GM12878 (cell line): ENCODE data around the gene MAPRE2. TPM values are rescaled to one million over a fixed set of nuclear protein-coding genes. Genes with fewer than 3 reads are reported as not detected.

Source experiments
- ATAC-seq: fragments of 200-7000 bp; cut with Tn5 transposase; 3 replicates; pipeline ENCODE4 v1.9.1; 2020; ENCODE audit warnings: mild to moderate bottlenecking, moderate library complexity
- BruUV-seq: library from RNA; stranded (reverse); fragments of 400-500 nt; replicated peaks from 2 replicates; lab custom pipeline; 2021; lab: Mats Ljungman, UMichigan
- CTCF ChIA-PET: fragments of 300-600 bp; sonication (Branson Sonifier 250); formaldehyde crosslinking; extraction: SDS; loops from one replicate; lab custom pipeline; 2021; ENCODE audit warnings: inconsistent platforms; lab: Yijun Ruan, JAX
- POLR2A ChIA-PET: fragments of 350-600 bp; formaldehyde crosslinking; extraction: SDS; loops from one replicate; lab custom pipeline; 2021; ENCODE audit warnings: inconsistent platforms; lab: Charles Lee
- RAD21 ChIA-PET: fragments of 300-600 bp; sonication (Branson Sonifier 250); formaldehyde crosslinking; loops from one replicate; lab custom pipeline; 2023; ENCODE audit warnings: antibody characterized with exemption; ENCODE audit not compliant: unreplicated experiment; lab: Charles Lee
- SMC1A ChIA-PET: fragments of 300-600 bp; sonication (Branson Sonifier 250); formaldehyde crosslinking; loops from one replicate; lab custom pipeline; 2023; ENCODE audit not compliant: unreplicated experiment, uncharacterized antibody; lab: Charles Lee
- DNase-seq: peaks from one replicate; pipeline ENCODE4 v3.0.0-alpha.2; 2011; ENCODE audit warnings: low read depth, low spot score
- FAIRE-seq: peaks from 3 replicates; lab custom pipeline; 2011; peaks lifted over from hg19 to GRCh38; lab: Jason Lieb, UNC
- H2AFZ ChIP-seq: 2 replicates; pipeline ENCODE4 v1.6.0; 2011; ENCODE audit warnings: low read depth, low read length, control low read depth; ENCODE audit not compliant: control insufficient read depth
- H3K27ac ChIP-seq: 2 replicates; pipeline ENCODE4 v1.5.1; 2011; ENCODE audit warnings: control low read depth; ENCODE audit not compliant: control insufficient read depth, insufficient read depth
- H3K27me3 ChIP-seq, 2 experiments: replicated peaks in 1 of 2; 2 replicates each; pipeline versions ENCODE4 v1.6.0 to v1.6.1; 2011; ENCODE audit warnings: low read length in 1 of 2; ENCODE audit not compliant: control insufficient read depth in 2 of 2, insufficient read depth in 2 of 2
- H3K36me3 ChIP-seq, 2 experiments: 2 replicates each; pipeline ENCODE4 v1.5.1; 2011; ENCODE audit warnings: low read length in 1 of 2; ENCODE audit not compliant: control insufficient read depth in 2 of 2, insufficient read depth in 2 of 2
- H3K4me1 ChIP-seq: 2 replicates; pipeline ENCODE4 v1.6.1; 2011; ENCODE audit warnings: mild to moderate bottlenecking, low read length, moderate library complexity, mixed read lengths; ENCODE audit not compliant: control insufficient read depth, insufficient read depth
- H3K4me2 ChIP-seq: 2 replicates; pipeline ENCODE4 v1.6.0; 2011; ENCODE audit warnings: control low read depth; ENCODE audit not compliant: control insufficient read depth, insufficient read depth
- H3K4me3 ChIP-seq: fragments of 200-600 bp; sonication (generic); 2 replicates; pipeline ENCODE4 v1.5.1; 2016
- H3K79me2 ChIP-seq: 2 replicates; pipeline ENCODE4 v1.6.0; 2011; ENCODE audit warnings: low read length; ENCODE audit not compliant: control insufficient read depth, insufficient read depth
- H3K9ac ChIP-seq: 2 replicates; pipeline ENCODE4 v1.8.0; 2011; ENCODE audit warnings: low read length, control low read depth, mixed read lengths; ENCODE audit not compliant: control insufficient read depth, insufficient read depth
- H3K9me3 ChIP-seq: replicated peaks from 3 replicates; pipeline ENCODE4 v1.5.1; 2011; ENCODE audit warnings: mild to moderate bottlenecking, low read length; ENCODE audit not compliant: control insufficient read depth, insufficient read depth
- H4K20me1 ChIP-seq: 2 replicates; pipeline ENCODE4 v1.6.0; 2011; ENCODE audit not compliant: control insufficient read depth, insufficient read depth
- BCL11A ChIP-seq: IDR thresholded peaks from 2 replicates; pipeline ENCODE4 v1.6.1; 2011; ENCODE audit warnings: low read depth, low read length
- BCLAF1 ChIP-seq: fragments of 450-650 bp; IDR thresholded peaks from 2 replicates; pipeline ENCODE4 v1.6.1; 2017; ENCODE audit warnings: antibody characterized with exemption, mild to moderate bottlenecking, moderate library complexity
- CBX3 ChIP-seq: fragments of 200-600 bp; sonication (generic); IDR thresholded peaks from 2 replicates; pipeline ENCODE4 v1.6.1; 2016; ENCODE audit warnings: low read depth, borderline replicate concordance
- EZH2 ChIP-seq: IDR thresholded peaks from 2 replicates; pipeline ENCODE4 v1.6.1; 2012; ENCODE audit warnings: low read depth, mild to moderate bottlenecking, control low read depth, inconsistent platforms, low read length, borderline replicate concordance; ENCODE audit not compliant: control insufficient read depth
- STAT1 ChIP-seq: fragments of 450-650 bp; conservative IDR thresholded peaks from 2 replicates; pipeline ENCODE4 v1.6.1; 2014; ENCODE audit warnings: antibody characterized with exemption, mild to moderate bottlenecking
- ZSCAN29 ChIP-seq: fragments of 450-650 bp; IDR thresholded peaks from 2 replicates; pipeline ENCODE4 v1.6.1; 2017; ENCODE audit warnings: mild to moderate bottlenecking, moderate library complexity
- WGBS: methylation state at CpG from one replicate; pipeline ENCODE4 v1.1.6; 2016; ENCODE audit warnings: low lambda C conversion rate; ENCODE audit not compliant: insufficient replicate concordance, insufficient coverage; ENCODE audit errors: missing lambda C conversion rate; 5-methylcytosine and 5-hydroxymethylcytosine counted together
- in situ Hi-C: fragments of 300-500 bp; cut with MboI; formaldehyde crosslinking; loops from 9 replicates; pipeline ENCODE4 v1.14.3; 2018; ENCODE audit warnings: mixed read lengths
- intact Hi-C: fragments of 100-400 bp; cut with micrococcal nuclease; formaldehyde crosslinking; loops from one replicate; pipeline ENCODE4 v1.14.2; 2022; ENCODE audit not compliant: unreplicated experiment
- polyA plus RNA-seq, 11 experiments: library from polyadenylated mRNA; depleted of rRNA in 4 of 11; unstranded in 6 of 11; stranded (reverse) in 5 of 11; fragments of >200 nt; fragmentation: Nextera tagmentation in 4 of 11; fragmentation: Illumina TruSeq in 1 of 11; extraction: Ambion mirVana in 4 of 11; extraction: Trizol in 1 of 11; gene quantifications; 1 replicate in 1 of 11; 2 replicates in 10 of 11; pipeline versions ENCODE4 v1.2.1 to v1.2.3, GENCODE V29; 2011 to 2016; ENCODE audit warnings: inconsistent platforms in 2 of 11, missing spikeins in 2 of 11, low read depth in 1 of 11
- total RNA-seq, 4 experiments: library from RNA; depleted of rRNA in 3 of 4; stranded (reverse); fragments of >200 nt in 3 of 4; fragmentation: Illumina TruSeq in 1 of 4; extraction: Trizol in 1 of 4; gene quantifications; 2 replicates each; pipeline versions ENCODE4 v1.2.1 to v1.2.3, GENCODE V29; 2013 to 2021
- TF ChIP-seq, protein P1 (sequence below): fragments of 450-650 bp; IDR thresholded peaks from 2 replicates; pipeline ENCODE4 v1.6.1; 2018; ENCODE audit warnings: mild to moderate bottlenecking, low read depth, moderate library complexity; ENCODE audit not compliant: partially characterized antibody
- TF ChIP-seq, protein P2 (sequence below): IDR thresholded peaks from 2 replicates; pipeline ENCODE4 v1.6.1; 2012; ENCODE audit warnings: low read depth, low read length, improper control_type of control experiment
- TF ChIP-seq, protein P3 (sequence below): fragments of 450-650 bp; IDR thresholded peaks from 2 replicates; pipeline ENCODE4 v1.6.1; 2017; ENCODE audit warnings: mild to moderate bottlenecking
- TF ChIP-seq, protein P4 (sequence below): IDR thresholded peaks from 2 replicates; pipeline ENCODE4 v1.6.1; 2012; ENCODE audit warnings: low read depth, low read length, improper control_type of control experiment

Gene MAPRE2
- total and polyA plus RNA-seq, 10 of the 15 experiments (the other 5 are each of a cell fraction or from before 2014, with no cell fraction given) = 11.0 to 50.6 (median 24.0) TPM

DNA sequence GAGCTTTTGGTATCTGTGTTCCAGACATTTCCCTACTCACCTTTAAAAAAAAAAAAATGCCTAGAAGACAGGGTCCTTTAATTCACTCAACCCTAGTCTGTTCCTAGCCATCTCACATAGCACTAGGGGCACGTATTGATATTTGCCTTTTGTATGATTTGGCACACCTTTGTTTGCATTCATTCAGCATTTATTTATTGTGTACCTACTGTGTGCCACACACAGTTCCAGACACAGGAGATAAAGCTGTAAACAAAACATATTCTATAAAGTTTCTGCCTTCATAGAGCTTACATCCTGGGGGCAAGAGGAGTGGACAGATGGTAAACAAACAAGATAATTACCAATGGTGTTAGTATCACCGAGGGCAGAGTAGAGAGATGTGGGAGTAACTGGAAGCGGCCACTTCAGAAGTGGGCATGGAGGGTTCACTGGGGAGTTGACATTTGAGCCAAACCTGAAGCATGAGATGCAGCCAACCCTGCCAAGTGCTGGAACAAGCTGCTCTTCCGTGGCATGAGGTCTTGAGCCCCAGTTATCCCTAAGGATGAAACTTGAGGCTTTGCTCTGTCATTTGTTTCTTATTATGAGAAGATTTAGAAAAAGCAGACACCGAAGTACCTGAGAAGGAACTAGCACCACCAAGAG is 18.2 kb downstream of the MAPRE2 start (continued):
- TF ChIP-seq, protein P1, sequence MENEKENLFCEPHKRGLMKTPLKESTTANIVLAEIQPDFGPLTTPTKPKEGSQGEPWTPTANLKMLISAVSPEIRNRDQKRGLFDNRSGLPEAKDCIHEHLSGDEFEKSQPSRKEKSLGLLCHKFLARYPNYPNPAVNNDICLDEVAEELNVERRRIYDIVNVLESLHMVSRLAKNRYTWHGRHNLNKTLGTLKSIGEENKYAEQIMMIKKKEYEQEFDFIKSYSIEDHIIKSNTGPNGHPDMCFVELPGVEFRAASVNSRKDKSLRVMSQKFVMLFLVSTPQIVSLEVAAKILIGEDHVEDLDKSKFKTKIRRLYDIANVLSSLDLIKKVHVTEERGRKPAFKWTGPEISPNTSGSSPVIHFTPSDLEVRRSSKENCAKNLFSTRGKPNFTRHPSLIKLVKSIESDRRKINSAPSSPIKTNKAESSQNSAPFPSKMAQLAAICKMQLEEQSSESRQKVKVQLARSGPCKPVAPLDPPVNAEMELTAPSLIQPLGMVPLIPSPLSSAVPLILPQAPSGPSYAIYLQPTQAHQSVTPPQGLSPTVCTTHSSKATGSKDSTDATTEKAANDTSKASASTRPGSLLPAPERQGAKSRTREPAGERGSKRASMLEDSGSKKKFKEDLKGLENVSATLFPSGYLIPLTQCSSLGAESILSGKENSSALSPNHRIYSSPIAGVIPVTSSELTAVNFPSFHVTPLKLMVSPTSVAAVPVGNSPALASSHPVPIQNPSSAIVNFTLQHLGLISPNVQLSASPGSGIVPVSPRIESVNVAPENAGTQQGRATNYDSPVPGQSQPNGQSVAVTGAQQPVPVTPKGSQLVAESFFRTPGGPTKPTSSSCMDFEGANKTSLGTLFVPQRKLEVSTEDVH = no peak
- no peak for TF ChIP-seq BCLAF1

GRCh38 chr18:35060122-35060815 is 19.1 kb downstream of the MAPRE2 start:
- BruUV-seq = no TSS peak
- Histone ChIP-seq H3K4me3 (no peak overlapping the region), H3K4me2 (no peak overlapping the region), H3K9me3 (no peaks in the 10 kb centered on the region), H3K4me1 (no peaks in the 10 kb centered on the region), H3K27ac (no peak overlapping the region), H3K36me3 (no peaks in the 10 kb centered on the region), H3K79me2 (no peaks in the 10 kb centered on the region), H4K20me1 (no peaks in the 10 kb centered on the region), H3K9ac (no peak overlapping the region), H3K27me3 (no peaks in the 10 kb centered on the region), H2AFZ (no peak overlapping the region)
- WGBS = 79% methylated on average over 9 of the region's 9 CpGs
- ChIA-PET POLR2A (interaction anchor here (1.9 kb wide), 1 partner anchor 10 kb away, joined by 8 read pairs; no protein-coding TSS in a partner anchor), SMC1A (interaction anchor here (1.0 to 2.7 kb wide), 3 partner anchors 10 to 33 kb away, joined by 3 to 15 read pairs (median 5); no protein-coding TSS in a partner anchor), RAD21 (interaction anchor here (1.1 kb wide), 2 partner anchors 10 to 30 kb away, joined by 3 to 4 read pairs; no protein-coding TSS in a partner anchor), CTCF (interaction anchor here (0.6 to 3.6 kb wide), 7 partner anchors 9 to 72 kb away, joined by 3 to 10 read pairs (median 4); no protein-coding TSS in a partner anchor)
- in situ Hi-C loops = no loop called here
- intact Hi-C loops = no loop called here
- TF ChIP-seq EZH2 (no peak), BCL11A (no peak), STAT1 (no peak), CBX3 (no peak), ZSCAN29 (no peak)
- TF ChIP-seq, protein P2, sequence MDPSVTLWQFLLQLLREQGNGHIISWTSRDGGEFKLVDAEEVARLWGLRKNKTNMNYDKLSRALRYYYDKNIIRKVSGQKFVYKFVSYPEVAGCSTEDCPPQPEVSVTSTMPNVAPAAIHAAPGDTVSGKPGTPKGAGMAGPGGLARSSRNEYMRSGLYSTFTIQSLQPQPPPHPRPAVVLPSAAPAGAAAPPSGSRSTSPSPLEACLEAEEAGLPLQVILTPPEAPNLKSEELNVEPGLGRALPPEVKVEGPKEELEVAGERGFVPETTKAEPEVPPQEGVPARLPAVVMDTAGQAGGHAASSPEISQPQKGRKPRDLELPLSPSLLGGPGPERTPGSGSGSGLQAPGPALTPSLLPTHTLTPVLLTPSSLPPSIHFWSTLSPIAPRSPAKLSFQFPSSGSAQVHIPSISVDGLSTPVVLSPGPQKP = no peak
- TF ChIP-seq, protein P3, sequence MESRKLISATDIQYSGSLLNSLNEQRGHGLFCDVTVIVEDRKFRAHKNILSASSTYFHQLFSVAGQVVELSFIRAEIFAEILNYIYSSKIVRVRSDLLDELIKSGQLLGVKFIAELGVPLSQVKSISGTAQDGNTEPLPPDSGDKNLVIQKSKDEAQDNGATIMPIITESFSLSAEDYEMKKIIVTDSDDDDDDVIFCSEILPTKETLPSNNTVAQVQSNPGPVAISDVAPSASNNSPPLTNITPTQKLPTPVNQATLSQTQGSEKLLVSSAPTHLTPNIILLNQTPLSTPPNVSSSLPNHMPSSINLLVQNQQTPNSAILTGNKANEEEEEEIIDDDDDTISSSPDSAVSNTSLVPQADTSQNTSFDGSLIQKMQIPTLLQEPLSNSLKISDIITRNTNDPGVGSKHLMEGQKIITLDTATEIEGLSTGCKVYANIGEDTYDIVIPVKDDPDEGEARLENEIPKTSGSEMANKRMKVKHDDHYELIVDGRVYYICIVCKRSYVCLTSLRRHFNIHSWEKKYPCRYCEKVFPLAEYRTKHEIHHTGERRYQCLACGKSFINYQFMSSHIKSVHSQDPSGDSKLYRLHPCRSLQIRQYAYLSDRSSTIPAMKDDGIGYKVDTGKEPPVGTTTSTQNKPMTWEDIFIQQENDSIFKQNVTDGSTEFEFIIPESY = no peak
- TF ChIP-seq, protein P4, sequence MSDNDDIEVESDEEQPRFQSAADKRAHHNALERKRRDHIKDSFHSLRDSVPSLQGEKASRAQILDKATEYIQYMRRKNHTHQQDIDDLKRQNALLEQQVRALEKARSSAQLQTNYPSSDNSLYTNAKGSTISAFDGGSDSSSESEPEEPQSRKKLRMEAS = no peak
- ATAC-seq = no peak
- no peak for FAIRE-seq
- DNase-seq = no peak
